Measurements from ENCODE around the gene MMP28. TPM values are rescaled to one million over a fixed set of nuclear protein-coding genes. Genes with fewer than 3 reads are reported as not detected.

Gene MMP28
- total and polyA plus RNA-seq, 2 of the 4 experiments (the other 2 are of a cell fraction), result 0.18 TPM; not detected in 1

- H2AK9ac ChIP-seq (replicated peaks; ENCODE audit: low read depth, low read length, poor library complexity), result no peak overlapping the region
- peaks cover 13% of the 10 kb centered on the region; the same call in 1 of the 2 replicates for H4K20me1 ChIP-seq (ENCODE audit: insufficient read depth, low read length)
- no peak overlapping the region for H3K56ac ChIP-seq (ENCODE audit: extremely low read depth, insufficient read depth, low read length)
- H2BK20ac ChIP-seq (ENCODE audit: low read depth, low read length), result no peak overlapping the region
- H2BK15ac ChIP-seq (ENCODE audit: low read depth, low read length), result no peak overlapping the region
- no peak overlapping the region for H4K5ac ChIP-seq (ENCODE audit: low read depth, low read length)
- no peak overlapping the region for H4K8ac ChIP-seq (ENCODE audit: low read depth in 2 of 2, low read length in 2 of 2)
- peaks cover 15% of the 10 kb centered on the region for H3K4me1 ChIP-seq (ENCODE audit: control insufficient read depth, insufficient read depth, low read length)
- no TSS peak for BruUV-seq (replicated peaks)
- no peak overlapping the region for H3K4me3 ChIP-seq (ENCODE audit: insufficient read depth, low read depth, low read length)
- no peak overlapping the region for H3K27ac ChIP-seq (ENCODE audit: insufficient read depth, low read length)
- H3K23ac ChIP-seq (ENCODE audit: low read depth, low read length), result no peak overlapping the region
- H3K4me2 ChIP-seq (ENCODE audit: low read depth, low read length), result no peak overlapping the region
- no peak overlapping the region for H3K18ac ChIP-seq (ENCODE audit: low read depth, low read length)
- intact Hi-C loops (cut with micrococcal nuclease) (no loop called here), dilution Hi-C loops (cut with HindIII; ENCODE audit: low sequenced_read_pairs, unreplicated experiment) (no loop called here), in situ Hi-C loops (cut with MboI; ENCODE audit: low sequenced_read_pairs) (loop anchor here (25.0 kb wide), 1 partner anchor 363 kb away; the partner anchor contains the start of gene SLFN11)
- no peaks in the 10 kb centered on the region for H3K27me3 ChIP-seq (ENCODE audit: control insufficient read depth, insufficient read depth, low read length)
- 100% methylated on average over 2 of the region's 4 CpGs; no CpG with 5 or more reads in 1 of the 2 experiments for WGBS, 2 experiments (ENCODE audit: extremely low coverage in 2 of 2, insufficient read length in 1 of 2)
- H3K4ac ChIP-seq (ENCODE audit: low read depth, low read length), result no peak overlapping the region
- H2BK5ac ChIP-seq (ENCODE audit: low read depth, low read length, poor library complexity, severe bottlenecking), result no peak overlapping the region
- H2AK5ac ChIP-seq (ENCODE audit: low read depth, low read length), result no peak overlapping the region
- CTCF ChIA-PET, result no interaction called here
- ATAC-seq (ENCODE audit: low read depth), result no peak
- H3K9ac ChIP-seq (ENCODE audit: low read depth, low read length), result no peak overlapping the region
- H3K36me3 ChIP-seq (ENCODE audit: control insufficient read depth, insufficient read depth, low read length), result peaks cover 19% of the 10 kb centered on the region
- H3K14ac ChIP-seq (replicated peaks; ENCODE audit: low read depth, low read length), result no peak overlapping the region
- H2BK120ac ChIP-seq (ENCODE audit: low read depth, low read length), result no peak overlapping the region
- TF ChIP-seq NFE2L2 (IDR thresholded peaks at IDR 0.05; ENCODE audit: low read depth, low read length), result no peak
- no peak for TF ChIP-seq MAFK (IDR thresholded peaks at IDR 0.05; ENCODE audit: low read depth, low read length)
- TF ChIP-seq MXI1 (IDR thresholded peaks at IDR 0.05; ENCODE audit: borderline replicate concordance, low read depth, low read length), result no peak
- no peak for TF ChIP-seq RAD21 (IDR thresholded peaks at IDR 0.05; ENCODE audit: low read length)
- no peak for TF ChIP-seq RCOR1 (IDR thresholded peaks at IDR 0.05; ENCODE audit: insufficient replicate concordance, low read length)
- no peak for TF ChIP-seq BHLHE40 (IDR thresholded peaks at IDR 0.05; ENCODE audit: low read depth, low read length)
- TF ChIP-seq USF2 (IDR thresholded peaks at IDR 0.05; ENCODE audit: low read depth, low read length), result no peak
- DNase-seq, result no peak
- peaks cover 14% of the 10 kb centered on the region for H3K9me1 ChIP-seq (ENCODE audit: insufficient read depth, low read length)
- no peaks in the 10 kb centered on the region for H3K9me3 ChIP-seq (ENCODE audit: control insufficient read depth, insufficient read depth, low read length)
- H4K91ac ChIP-seq (ENCODE audit: insufficient read depth, low read depth, low read length), result no peak overlapping the region
- H3K79me1 ChIP-seq (ENCODE audit: low read depth in 1 of 2, low read length in 2 of 2), result peaks cover under 1 to 25% of the 10 kb centered on the region in 2 experiments; a peak in 3 of 4 replicates
- POLR2A ChIA-PET (ENCODE audit: unreplicated experiment), result no interaction called here
- H2AFZ ChIP-seq (replicated peaks; ENCODE audit: low read length, poor library complexity), result no peak overlapping the region
These were observed 70.4 kb downstream of the MMP28 start for GRCh38 chr17:35725058-35725457.

All from IMR-90 (cell line).